Measurements from ENCODE around the gene SVEP1. TPM values are rescaled to one million over a fixed set of nuclear protein-coding genes. Genes with fewer than 3 reads are reported as not detected.

Gene SVEP1
- total and polyA plus RNA-seq, 2 donors (not counting 1 experiment from before 2014, with no cell fraction given): not detected

DNA sequence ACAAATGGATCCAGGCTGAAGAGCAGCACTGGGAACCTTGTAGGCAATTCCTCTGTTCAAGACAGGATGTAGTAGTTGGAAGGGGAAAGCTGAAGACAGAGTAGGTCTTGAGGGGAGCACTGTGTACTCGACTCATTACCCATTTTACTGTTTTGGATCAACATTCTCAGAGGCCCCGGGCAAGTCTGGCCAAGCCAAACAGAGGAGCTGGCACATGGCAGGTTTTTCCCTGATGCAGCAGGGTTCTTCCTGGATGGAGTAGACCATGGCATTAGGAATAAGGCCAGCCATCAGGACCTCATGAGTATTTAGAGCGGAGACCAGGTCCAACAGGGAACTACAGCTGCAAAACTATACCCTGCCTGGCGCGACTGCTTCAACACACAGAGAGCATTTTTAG, 4.4 kb downstream of the SVEP1 start:
- no peaks in the 10 kb centered on the region for H3K79me2 ChIP-seq (ENCODE audit: control insufficient read depth, insufficient read depth, low read length)
- H3K4me2 ChIP-seq (replicated peaks; ENCODE audit: low read depth, low read length, poor library complexity, severe bottlenecking): no peak overlapping the region
- peaks cover 0 to 9% (median 3%) of the 10 kb centered on the region in 4 experiments for H3K27me3 ChIP-seq (replicated peaks in 1 of 4; ENCODE audit: control extremely low read depth in 1 of 4, control insufficient read depth in 3 of 4, insufficient read depth in 4 of 4, low read length in 3 of 4)
- Mint-ChIP-seq H3K27ac (no peak overlapping the region), H3K27me3 (peaks cover 32% of the 10 kb centered on the region), H3K4me1 (peaks cover 4% of the 10 kb centered on the region), H3K9me3 (ENCODE audit: insufficient read depth) (no peaks in the 10 kb centered on the region), H3K4me3 (no peak overlapping the region)
- no peaks in the 10 kb centered on the region for H3K9me3 ChIP-seq (ENCODE audit: control extremely low read depth in 1 of 3, control insufficient read depth in 2 of 3, insufficient read depth in 1 of 3, low read length in 2 of 3)
- ChIA-PET POLR2A (no interaction called here), CTCF (no interaction called here)
- no peak overlapping the region for H3K4me3 ChIP-seq (ENCODE audit: control extremely low read depth in 1 of 5, extremely low read depth in 1 of 5, insufficient read depth in 1 of 5, low read depth in 2 of 5, low read length in 4 of 5)
- intact Hi-C loops (cut with micrococcal nuclease): no loop called here
- 92% methylated on average over 1 of the region's 5 CpGs for WGBS (ENCODE audit: insufficient coverage)
- TF ChIP-seq EZH2 (IDR thresholded peaks at IDR 0.05; ENCODE audit: borderline replicate concordance, insufficient read depth, low read depth, low read length, poor library complexity, severe bottlenecking): no peak
- TF ChIP-seq, protein P1, sequence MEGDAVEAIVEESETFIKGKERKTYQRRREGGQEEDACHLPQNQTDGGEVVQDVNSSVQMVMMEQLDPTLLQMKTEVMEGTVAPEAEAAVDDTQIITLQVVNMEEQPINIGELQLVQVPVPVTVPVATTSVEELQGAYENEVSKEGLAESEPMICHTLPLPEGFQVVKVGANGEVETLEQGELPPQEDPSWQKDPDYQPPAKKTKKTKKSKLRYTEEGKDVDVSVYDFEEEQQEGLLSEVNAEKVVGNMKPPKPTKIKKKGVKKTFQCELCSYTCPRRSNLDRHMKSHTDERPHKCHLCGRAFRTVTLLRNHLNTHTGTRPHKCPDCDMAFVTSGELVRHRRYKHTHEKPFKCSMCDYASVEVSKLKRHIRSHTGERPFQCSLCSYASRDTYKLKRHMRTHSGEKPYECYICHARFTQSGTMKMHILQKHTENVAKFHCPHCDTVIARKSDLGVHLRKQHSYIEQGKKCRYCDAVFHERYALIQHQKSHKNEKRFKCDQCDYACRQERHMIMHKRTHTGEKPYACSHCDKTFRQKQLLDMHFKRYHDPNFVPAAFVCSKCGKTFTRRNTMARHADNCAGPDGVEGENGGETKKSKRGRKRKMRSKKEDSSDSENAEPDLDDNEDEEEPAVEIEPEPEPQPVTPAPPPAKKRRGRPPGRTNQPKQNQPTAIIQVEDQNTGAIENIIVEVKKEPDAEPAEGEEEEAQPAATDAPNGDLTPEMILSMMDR (IDR thresholded peaks at IDR 0.05): no peak
- H3K36me3 ChIP-seq (replicated peaks in 1 of 2; ENCODE audit: control extremely low read depth in 1 of 2, control insufficient read depth in 1 of 2, extremely low read depth in 1 of 2, insufficient read depth in 2 of 2, low read length in 1 of 2): no peaks in the 10 kb centered on the region
- H4K20me1 ChIP-seq (ENCODE audit: control insufficient read depth, insufficient read depth, low read length, poor library complexity, severe bottlenecking): no peaks in the 10 kb centered on the region
- H3K27ac ChIP-seq (ENCODE audit: low read length in 2 of 2): no peak overlapping the region
- H2AFZ ChIP-seq (ENCODE audit: insufficient read depth, low read depth, low read length, poor library complexity, severe bottlenecking): no peak overlapping the region
- DNase-seq: no peak
- no peak for ATAC-seq (ENCODE audit: low read depth)
- H3K4me1 ChIP-seq (ENCODE audit: control insufficient read depth in 2 of 2, insufficient read depth in 2 of 2, low read length in 2 of 2): no peaks in the 10 kb centered on the region
- H3K9ac ChIP-seq (ENCODE audit: low read length): no peak overlapping the region

DNA sequence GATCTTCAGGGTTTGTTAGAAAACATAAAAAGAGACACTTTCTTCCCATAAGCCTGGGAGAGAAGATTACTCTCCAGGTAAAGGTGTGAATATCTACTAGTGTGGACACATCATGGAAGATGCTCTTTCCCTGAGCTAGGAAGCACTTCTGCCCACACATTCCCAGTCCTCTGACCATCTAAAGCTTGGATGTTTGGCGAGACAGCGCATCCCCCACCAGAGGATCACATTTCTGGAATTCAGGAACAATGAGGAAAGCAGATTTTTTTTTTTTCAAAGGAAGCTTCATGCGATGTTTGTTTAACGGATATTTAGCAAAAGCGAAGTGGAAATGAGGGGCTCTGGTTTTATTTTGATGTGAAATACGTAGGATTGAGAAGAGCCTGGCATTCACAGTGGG, 6.2 kb downstream of the SVEP1 start:
- no peak for ATAC-seq (ENCODE audit: low read depth)
- no peak overlapping the region for H3K27ac ChIP-seq (ENCODE audit: low read length in 2 of 2)
- POLR2A ChIA-PET: no interaction called here

More for the DNA sequence above, 6.2 kb downstream of the SVEP1 start:
- Mint-ChIP-seq H3K27me3 (peaks cover 18% of the 10 kb centered on the region), H3K4me3 (no peak overlapping the region), H3K4me1 (no peaks in the 10 kb centered on the region), H3K27ac (no peak overlapping the region), H3K9me3 (ENCODE audit: insufficient read depth) (no peaks in the 10 kb centered on the region)
- Histone ChIP-seq H3K4me3 (ENCODE audit: control extremely low read depth in 1 of 5, extremely low read depth in 1 of 5, insufficient read depth in 1 of 5, low read depth in 2 of 5, low read length in 4 of 5) (no peak overlapping the region), H2AFZ (ENCODE audit: insufficient read depth, low read depth, low read length, poor library complexity, severe bottlenecking) (no peak overlapping the region), H3K9ac (ENCODE audit: low read length) (no peak overlapping the region), H3K27me3 (replicated peaks in 1 of 4; ENCODE audit: control extremely low read depth in 1 of 4, control insufficient read depth in 3 of 4, insufficient read depth in 4 of 4, low read length in 3 of 4) (peaks cover 0 to 6% (median 0%) of the 10 kb centered on the region in 4 experiments), H3K4me2 (replicated peaks; ENCODE audit: low read depth, low read length, poor library complexity, severe bottlenecking) (no peak overlapping the region), H4K20me1 (ENCODE audit: control insufficient read depth, insufficient read depth, low read length, poor library complexity, severe bottlenecking) (no peaks in the 10 kb centered on the region), H3K79me2 (ENCODE audit: control insufficient read depth, insufficient read depth, low read length) (no peaks in the 10 kb centered on the region), H3K9me3 (ENCODE audit: control extremely low read depth in 1 of 3, control insufficient read depth in 2 of 3, insufficient read depth in 1 of 3, low read length in 2 of 3) (no peaks in the 10 kb centered on the region), H3K4me1 (ENCODE audit: control insufficient read depth in 2 of 2, insufficient read depth in 2 of 2, low read length in 2 of 2) (no peaks in the 10 kb centered on the region), H3K36me3 (replicated peaks in 1 of 2; ENCODE audit: control extremely low read depth in 1 of 2, control insufficient read depth in 1 of 2, extremely low read depth in 1 of 2, insufficient read depth in 2 of 2, low read length in 1 of 2) (no peaks in the 10 kb centered on the region)
- no peak for DNase-seq
- intact Hi-C loops (cut with micrococcal nuclease): no loop called here
- 93% methylated on average over 2 of the region's 6 CpGs for WGBS (ENCODE audit: insufficient coverage)
- CTCF ChIA-PET: no interaction called here
- TF ChIP-seq, protein P1 (IDR thresholded peaks at IDR 0.05): no peak
- no peak for TF ChIP-seq EZH2 (IDR thresholded peaks at IDR 0.05; ENCODE audit: borderline replicate concordance, insufficient read depth, low read depth, low read length, poor library complexity, severe bottlenecking)

Data from B cell (primary cell).